Fibroblast of gingiva (primary cell): Measurements from ENCODE around the gene KIF15.

Experiments
- DNase-seq: peaks from one replicate; pipeline ENCODE4 v3.0.0-alpha.2; 2011; ENCODE audit warnings: low read depth

KIF15 gene

GRCh38 chr3:44883213-44883955 lies 121.8 kb downstream of the KIF15 start:
- no peak for DNase-seq

GRCh38 chr3:44883999-44884431 lies 122.4 kb downstream of the KIF15 start:
- peak; percentile 86 for DNase-seq

GRCh38 chr3:44885618-44886017 lies 124.0 kb downstream of the KIF15 start:
- peak; percentile 87 for DNase-seq

GRCh38 chr3:44886561-44886960 lies 125.0 kb downstream of the KIF15 start:
- DNase-seq, result no peak

- DNase-seq, result no peak
Measured at GRCh38 chr3:44887101-44887500, 125.5 kb downstream of the KIF15 start.

GRCh38 chr3:44890258-44890657 lies 128.7 kb downstream of the KIF15 start:
- DNase-seq, result no peak

GRCh38 chr3:44890852-44891251 lies 129.3 kb downstream of the KIF15 start:
- DNase-seq, result no peak

GRCh38 chr3:44892689-44893088 lies 131.1 kb downstream of the KIF15 start:
- DNase-seq, result no peak

GRCh38 chr3:44893097-44893496 lies 131.5 kb downstream of the KIF15 start:
- peak; percentile 46 for DNase-seq

- no peak for DNase-seq
Measured at GRCh38 chr3:44894485-44894884, 132.9 kb downstream of the KIF15 start.

- no peak for DNase-seq
Measured at GRCh38 chr3:44896440-44896839, 134.8 kb downstream of the KIF15 start.

- DNase-seq, result no peak
Measured at GRCh38 chr3:44899683-44900367, 138.2 kb downstream of the KIF15 start.

- DNase-seq, result no peak
Measured at GRCh38 chr3:44902628-44903027, 141.0 kb downstream of the KIF15 start.
